GM10248 (cell line): ENCODE measurements around the gene SEMA7A.
A peak's percentile ranks its signal among the peaks of the same experiment; 100 is the strongest.

Experiments
- CTCF ChIA-PET: fragments of 300-600 bp; sonication (Branson Sonifier 250); formaldehyde crosslinking; extraction: SDS; loops from one replicate; lab custom pipeline; 2021; ENCODE audit warnings: antibody characterized with exemption; lab: Yijun Ruan, JAX
- POLR2A ChIA-PET: fragments of 350-650 bp; sonication (Branson Sonifier 250); formaldehyde crosslinking; extraction: SDS; loops from one replicate; lab custom pipeline; 2020; ENCODE audit warnings: antibody characterized with exemption; lab: Yijun Ruan, JAX
- DNase-seq: peaks from one replicate; pipeline ENCODE4 v3.0.0; 2012; ENCODE audit errors: extremely low spot score
- CTCF ChIP-seq: IDR thresholded peaks from 2 replicates; pipeline ENCODE4 v1.5.1; 2012; ENCODE audit warnings: mild to moderate bottlenecking, low read depth; ENCODE audit errors: extremely low read depth, missing control alignments, control extremely low read depth

SEMA7A gene

GRCh38 chr15:74399100-74399499, 34.7 kb downstream of the SEMA7A start:
- TF ChIP-seq CTCF = no peak
- ChIA-PET POLR2A (no interaction called here), CTCF (interaction anchor here (1.3 to 14.7 kb wide), 3 partner anchors 15 to 33 kb away, joined by 4 to 160 read pairs (median 160); partner anchors contain the start of gene SEMA7A)

GRCh38 chr15:74398183-74398582, 35.6 kb downstream of the SEMA7A start:
- no peak for DNase-seq
- ChIA-PET CTCF (interaction anchor here (1.3 to 14.7 kb wide), 4 partner anchors 14 to 34 kb away, joined by 4 to 160 read pairs (median 128); partner anchors contain the start of gene SEMA7A), POLR2A (no interaction called here)
- TF ChIP-seq CTCF = no peak

More at GRCh38 chr15:74399100-74399499, 34.7 kb downstream of the SEMA7A start:
- DNase-seq = no peak

- CTCF ChIA-PET = interaction anchor here (1.0 to 14.7 kb wide), 4 partner anchors 13 to 35 kb away, joined by 4 to 160 read pairs (median 50); partner anchors contain the start of gene SEMA7A
- DNase-seq = no peak
- no peak for TF ChIP-seq CTCF
- POLR2A ChIA-PET = interaction anchor here (0.5 to 2.5 kb wide), 4 partner anchors 13 to 37 kb away, joined by 3 to 9 read pairs (median 4); no protein-coding TSS in a partner anchor
These were observed 36.3 kb downstream of the SEMA7A start for GRCh38 chr15:74397239-74398068.

- TF ChIP-seq CTCF = peak; percentile 25
- peak; percentile 84 for DNase-seq
- ChIA-PET CTCF (interaction anchor here (1.0 to 14.7 kb wide), 5 partner anchors 12 to 52 kb away, joined by 3 to 160 read pairs (median 4); partner anchors contain the start of gene SEMA7A), POLR2A (interaction anchor here (0.5 to 2.5 kb wide), 4 partner anchors 12 to 38 kb away, joined by 3 to 9 read pairs (median 4); no protein-coding TSS in a partner anchor)
These were observed 37.1 kb downstream of the SEMA7A start for GRCh38 chr15:74396445-74397238.

- POLR2A ChIA-PET = interaction anchor here (2.5 kb wide), 1 partner anchor 11 kb away, joined by 9 read pairs; no protein-coding TSS in a partner anchor
- no peak for TF ChIP-seq CTCF
- CTCF ChIA-PET = interaction anchor here (1.0 to 14.7 kb wide), 5 partner anchors 12 to 53 kb away, joined by 3 to 160 read pairs (median 4); partner anchors contain the start of gene SEMA7A
- DNase-seq = no peak
These were observed 37.7 kb downstream of the SEMA7A start for GRCh38 chr15:74396146-74396438.
